Kidney (tissue), 14 donors: ENCODE results near the gene HSD17B13. TPM values are rescaled to one million over a fixed set of nuclear protein-coding genes. Genes with fewer than 3 reads are reported as not detected.

Experiments
- DNase-seq, 5 donors: peaks; one replicate each; pipeline ENCODE4 v3.0.0-alpha.2; 2013 to 2020
- FAIRE-seq: peaks from 2 replicates; lab custom pipeline; 2012; peaks lifted over from hg19 to GRCh38; lab: Jason Lieb, UNC
- H3K27ac ChIP-seq, 2 donors: one replicate each; pipeline ENCODE4 v1.7.0; 2013; ENCODE audit warnings: low read depth in 2 of 2, low read length in 2 of 2, inconsistent platforms in 1 of 2
- H3K27me3 ChIP-seq: one replicate; pipeline ENCODE4 v1.7.1; 2013; ENCODE audit warnings: low read length, inconsistent platforms; ENCODE audit not compliant: control insufficient read depth, insufficient read depth
- H3K36me3 ChIP-seq, 3 donors: one replicate each; pipeline versions ENCODE4 v1.7.0 to v1.7.1; 2013; ENCODE audit warnings: low read length in 3 of 3, control low read depth in 1 of 3, inconsistent platforms in 1 of 3; ENCODE audit not compliant: insufficient read depth in 3 of 3, control insufficient read depth in 2 of 3
- H3K4me1 ChIP-seq, 3 donors: one replicate each; pipeline versions ENCODE4 v1.7.0 to v1.7.1; 2013; ENCODE audit warnings: low read length in 3 of 3, inconsistent platforms in 1 of 3, low read depth in 1 of 3; ENCODE audit not compliant: control insufficient read depth in 2 of 3, insufficient read depth in 2 of 3
- H3K4me3 ChIP-seq, 3 donors: one replicate each; pipeline versions ENCODE4 v1.7.0 to v1.8.1; 2013; ENCODE audit warnings: low read length in 3 of 3, control low read depth in 1 of 3, inconsistent platforms in 1 of 3
- H3K9ac ChIP-seq, 3 donors: one replicate each; pipeline versions ENCODE4 v1.7.0 to v1.7.1; 2013; ENCODE audit warnings: low read length in 3 of 3, control low read depth in 1 of 3, inconsistent platforms in 1 of 3
- H3K9me3 ChIP-seq, 3 donors: one replicate each; pipeline versions ENCODE4 v1.7.0 to v1.7.1; 2013; ENCODE audit warnings: low read length in 3 of 3, control low read depth in 1 of 3, inconsistent platforms in 1 of 3; ENCODE audit not compliant: control insufficient read depth in 2 of 3, insufficient read depth in 1 of 3
- CTCF ChIP-seq: IDR thresholded peaks from 3 replicates; pipeline ENCODE4 v1.5.1; 2012; ENCODE audit warnings: mild to moderate bottlenecking, moderate library complexity, borderline replicate concordance; ENCODE audit not compliant: insufficient read depth; ENCODE audit errors: extremely low read depth
- intact Hi-C: fragments of 100-400 bp; cut with DNase I; formaldehyde crosslinking; loops from one replicate; pipeline ENCODE4 v1.11.1; 2022
- polyA plus RNA-seq: library from polyadenylated mRNA; stranded (reverse); fragments of 350-450 nt; fragmentation: Illumina TruSeq; extraction: RNeasy Lipid Tissue Mini Kit (QIAGEN cat#74804); gene quantifications from one replicate; pipeline ENCODE4 v1.2.3, GENCODE V29; 2014; ENCODE audit warnings: low read depth, low replicate concordance; ENCODE audit not compliant: insufficient read depth
- total RNA-seq: library from RNA; stranded (reverse); fragmentation: NEBNext Ultra II Directional; extraction: Animal tissue kit (Norgen Biotek cat#: 25700); gene quantifications from one replicate; pipeline ENCODE4 v1.2.1, GENCODE V29; 2021
- donor health status: control.
- donor health status: control.
- donor health status: control.
- donor health status: control.
- donor health status: control.
- donor health status: DM: yes; HTN: yes; CAD: no.
- donor health status: Normal renal cell carcinoma (clear cell type).

The HSD17B13 gene
- total and polyA plus RNA-seq, 2 donors from 2014 or later = not detected

GRCh38 chr4:87310691-87311335 lies 11.9 kb downstream of the HSD17B13 start:
- Histone ChIP-seq H3K4me1 (no peaks in the 10 kb centered on the region), H3K4me3 (no peak overlapping the region), H3K36me3 (no peaks in the 10 kb centered on the region), H3K9me3 (no peaks in the 10 kb centered on the region), H3K9ac (no peak overlapping the region), H3K27me3 (no peaks in the 10 kb centered on the region), H3K27ac (no peak overlapping the region)
- intact Hi-C loops = no loop called here
- TF ChIP-seq CTCF = no peak
- FAIRE-seq (no peak), DNase-seq (no peak)

GRCh38 chr4:87309625-87310024 lies 13.1 kb downstream of the HSD17B13 start:
- no peaks in the 10 kb centered on the region for H3K27me3 ChIP-seq
- H3K9ac ChIP-seq = no peak overlapping the region
- no peaks in the 10 kb centered on the region for H3K36me3 ChIP-seq
- H3K9me3 ChIP-seq = no peaks in the 10 kb centered on the region
- H3K4me3 ChIP-seq = no peak overlapping the region
- DNase-seq (no peak), FAIRE-seq (no peak)
- no peak for TF ChIP-seq CTCF
- H3K27ac ChIP-seq = no peak overlapping the region
- intact Hi-C loops = no loop called here
- no peaks in the 10 kb centered on the region for H3K4me1 ChIP-seq

- no peaks in the 10 kb centered on the region for H3K36me3 ChIP-seq
- intact Hi-C loops = no loop called here
- H3K27me3 ChIP-seq = no peaks in the 10 kb centered on the region
- no peak overlapping the region for H3K27ac ChIP-seq
- DNase-seq = no peak
- no peaks in the 10 kb centered on the region for H3K4me1 ChIP-seq
- FAIRE-seq = no peak
- H3K9me3 ChIP-seq = no peaks in the 10 kb centered on the region
- no peak overlapping the region for H3K4me3 ChIP-seq
- H3K9ac ChIP-seq = no peak overlapping the region
- no peak for TF ChIP-seq CTCF
Measured at GRCh38 chr4:87306056-87306455, 16.6 kb downstream of the HSD17B13 start.

GRCh38 chr4:87305562-87305961 lies 17.1 kb downstream of the HSD17B13 start:
- Histone ChIP-seq H3K27me3 (no peaks in the 10 kb centered on the region), H3K9me3 (no peaks in the 10 kb centered on the region), H3K4me3 (no peak overlapping the region), H3K4me1 (no peaks in the 10 kb centered on the region), H3K36me3 (no peaks in the 10 kb centered on the region), H3K9ac (no peak overlapping the region), H3K27ac (no peak overlapping the region)
- no peak for DNase-seq
- intact Hi-C loops = no loop called here
- TF ChIP-seq CTCF = no peak
- no peak for FAIRE-seq
